ENCODE results near the gene SLC25A29.

Gene SLC25A29

DNA sequence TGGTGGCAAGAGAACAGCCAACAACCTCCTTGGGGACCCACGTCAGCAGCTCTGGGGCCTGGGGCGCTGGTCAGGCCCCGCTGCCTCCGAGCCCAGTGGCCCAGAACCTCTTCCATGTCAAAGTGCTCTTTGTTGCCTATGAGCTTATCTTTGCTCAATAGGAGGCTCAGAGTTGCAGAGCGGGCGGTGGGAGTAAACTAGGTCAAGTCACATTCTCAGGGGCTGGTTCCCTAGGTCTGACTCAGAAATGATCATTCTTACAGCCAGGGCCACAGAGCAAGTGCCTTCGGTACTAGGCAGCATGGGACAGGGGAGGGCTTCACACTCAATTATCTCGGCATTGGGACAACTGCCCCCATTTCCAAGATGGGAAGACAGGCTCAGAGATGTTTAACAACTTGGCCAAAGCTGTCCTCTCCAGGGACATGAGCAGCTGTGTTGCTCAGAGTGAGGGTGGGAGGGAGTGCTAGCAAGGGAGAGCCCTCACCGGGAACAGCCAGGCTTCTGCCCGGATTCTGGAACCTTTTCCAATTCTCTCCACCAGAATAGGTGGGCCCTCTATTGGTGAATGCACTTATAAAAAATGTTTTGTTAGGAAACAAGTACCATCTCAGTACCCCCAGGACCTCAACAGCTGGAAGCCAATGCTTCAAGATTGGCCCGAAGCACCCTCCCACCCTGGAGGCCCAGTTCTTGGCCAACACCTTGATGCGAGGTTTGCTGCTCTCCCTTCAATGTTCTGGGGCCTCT lies 11.9 kb downstream of the SLC25A29 start:
- CTCF ChIA-PET = interaction anchor here (0.8 to 1.8 kb wide), 2 partner anchors 8 to 9 kb away, joined by 4 to 7 read pairs; no protein-coding TSS in a partner anchor
- no peak for DNase-seq (ENCODE audit: low spot score)
- TF ChIP-seq, protein P1, sequence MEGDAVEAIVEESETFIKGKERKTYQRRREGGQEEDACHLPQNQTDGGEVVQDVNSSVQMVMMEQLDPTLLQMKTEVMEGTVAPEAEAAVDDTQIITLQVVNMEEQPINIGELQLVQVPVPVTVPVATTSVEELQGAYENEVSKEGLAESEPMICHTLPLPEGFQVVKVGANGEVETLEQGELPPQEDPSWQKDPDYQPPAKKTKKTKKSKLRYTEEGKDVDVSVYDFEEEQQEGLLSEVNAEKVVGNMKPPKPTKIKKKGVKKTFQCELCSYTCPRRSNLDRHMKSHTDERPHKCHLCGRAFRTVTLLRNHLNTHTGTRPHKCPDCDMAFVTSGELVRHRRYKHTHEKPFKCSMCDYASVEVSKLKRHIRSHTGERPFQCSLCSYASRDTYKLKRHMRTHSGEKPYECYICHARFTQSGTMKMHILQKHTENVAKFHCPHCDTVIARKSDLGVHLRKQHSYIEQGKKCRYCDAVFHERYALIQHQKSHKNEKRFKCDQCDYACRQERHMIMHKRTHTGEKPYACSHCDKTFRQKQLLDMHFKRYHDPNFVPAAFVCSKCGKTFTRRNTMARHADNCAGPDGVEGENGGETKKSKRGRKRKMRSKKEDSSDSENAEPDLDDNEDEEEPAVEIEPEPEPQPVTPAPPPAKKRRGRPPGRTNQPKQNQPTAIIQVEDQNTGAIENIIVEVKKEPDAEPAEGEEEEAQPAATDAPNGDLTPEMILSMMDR (conservative IDR thresholded peaks at IDR 0.05; ENCODE audit: low read depth) = no peak
- no peak overlapping the region for H3K27ac ChIP-seq
- POLR2A ChIA-PET (ENCODE audit: low non-redundant PET) = no interaction called here

DNA sequence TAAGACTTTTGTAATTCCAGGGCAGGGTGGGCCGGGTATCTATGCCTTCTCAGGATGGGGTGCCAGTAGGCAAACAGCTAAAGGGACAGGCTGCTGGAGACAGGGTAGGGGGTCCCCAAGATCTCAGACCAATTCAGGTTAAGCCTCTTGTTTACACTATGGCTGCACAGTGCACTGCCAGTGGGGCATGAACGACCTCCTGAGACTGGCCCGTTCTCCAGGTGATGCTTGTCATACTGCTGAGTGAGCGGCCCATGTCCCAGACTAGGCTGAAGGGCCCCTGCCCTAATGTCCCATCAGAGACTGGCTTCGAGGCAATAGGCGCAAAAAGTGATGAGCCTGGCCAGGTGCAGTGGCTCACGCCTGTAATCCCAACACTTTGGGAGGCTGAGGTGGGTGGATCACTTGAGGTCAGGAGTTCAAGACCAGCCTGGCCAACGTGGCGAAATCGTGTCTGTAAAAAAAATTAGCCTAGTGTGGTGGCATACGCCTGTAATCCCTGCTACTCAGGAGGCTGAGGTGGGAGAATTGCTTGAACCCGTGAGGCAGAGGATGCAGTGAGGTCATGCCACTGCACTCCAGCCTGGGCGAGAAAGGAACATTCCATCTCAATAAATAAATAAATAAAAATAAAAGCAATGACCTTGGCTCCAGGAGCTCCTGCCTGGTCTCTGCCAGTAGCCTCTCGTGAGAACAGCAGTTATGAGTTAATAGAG lies 12.6 kb downstream of the SLC25A29 start:
- TF ChIP-seq, protein P1 (conservative IDR thresholded peaks at IDR 0.05; ENCODE audit: low read depth) = no peak
- no peak for DNase-seq (ENCODE audit: low spot score)
- ChIA-PET POLR2A (ENCODE audit: low non-redundant PET) (no interaction called here), CTCF (interaction anchor here (0.8 kb wide), 1 partner anchor 8 kb away, joined by 4 read pairs; no protein-coding TSS in a partner anchor)
- H3K27ac ChIP-seq = no peak overlapping the region

DNA sequence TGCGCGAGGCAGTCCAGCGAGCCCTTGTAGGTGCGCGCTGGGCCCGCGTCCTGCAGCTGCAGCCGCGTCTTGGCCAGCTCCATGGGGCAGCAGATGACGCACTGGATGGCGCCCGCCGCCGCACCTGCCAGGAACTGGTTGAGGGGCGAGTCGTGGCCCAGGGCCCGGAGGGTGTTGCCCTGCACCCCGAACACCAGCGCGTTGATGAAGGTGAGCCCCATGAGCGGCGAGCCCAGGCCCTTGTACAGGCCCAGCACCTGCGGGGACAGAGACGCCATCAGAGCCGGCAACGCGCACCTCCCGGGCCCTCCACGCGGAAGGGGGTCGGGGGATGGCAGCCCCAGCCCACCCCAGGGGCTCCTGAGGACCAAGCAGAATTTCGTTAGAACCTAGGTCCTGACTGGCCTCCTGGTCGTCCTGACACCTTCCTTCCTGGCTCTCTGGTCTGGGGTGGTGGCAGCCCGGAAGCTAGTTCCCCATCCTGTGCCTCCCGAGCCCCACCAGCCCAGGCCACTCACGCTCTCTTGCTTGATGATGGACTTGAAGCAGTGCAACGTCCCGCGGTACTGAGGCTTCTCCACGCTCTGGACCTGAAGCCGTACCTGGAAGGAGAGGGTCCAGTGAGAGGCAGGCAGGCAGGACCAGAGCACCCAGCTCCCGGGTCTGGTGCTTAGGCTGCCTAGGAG lies 13.3 kb downstream of the SLC25A29 start:
- ChIA-PET CTCF (no interaction called here), POLR2A (ENCODE audit: low non-redundant PET) (no interaction called here)
- DNase-seq (ENCODE audit: low spot score) = no peak
- TF ChIP-seq, protein P1 (conservative IDR thresholded peaks at IDR 0.05; ENCODE audit: low read depth) = no peak
- H3K27ac ChIP-seq = no peak overlapping the region

DNA sequence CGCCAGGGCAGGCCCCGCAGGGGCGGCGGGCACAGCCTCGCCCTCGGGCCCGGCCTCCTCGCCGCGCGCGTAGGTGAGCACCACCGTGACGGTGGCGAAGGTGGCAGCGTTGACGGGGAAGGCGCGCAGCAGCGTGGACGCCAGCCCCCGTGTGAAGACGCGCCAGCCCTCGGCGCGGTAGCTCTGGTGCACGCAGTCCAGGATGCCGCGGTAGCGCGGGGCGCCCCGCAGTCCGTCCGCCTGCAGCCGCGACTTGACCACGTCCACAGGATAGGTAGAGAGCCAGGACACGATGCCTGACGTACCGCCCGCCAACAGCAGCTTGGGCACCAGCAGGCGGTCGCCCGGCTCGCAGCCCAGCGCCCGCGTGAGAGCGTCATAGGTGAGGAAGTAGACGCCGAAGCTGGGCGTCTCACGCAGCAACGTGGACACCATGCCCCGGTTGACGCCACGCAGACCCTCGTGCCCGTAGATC lies 13.9 kb downstream of the SLC25A29 start:
- TF ChIP-seq, protein P1 (conservative IDR thresholded peaks at IDR 0.05; ENCODE audit: low read depth) = no peak
- CTCF ChIA-PET = no interaction called here
- DNase-seq (ENCODE audit: low spot score) = no peak
- H3K27ac ChIP-seq = no peak overlapping the region
- POLR2A ChIA-PET (ENCODE audit: low non-redundant PET) = no interaction called here

DNA sequence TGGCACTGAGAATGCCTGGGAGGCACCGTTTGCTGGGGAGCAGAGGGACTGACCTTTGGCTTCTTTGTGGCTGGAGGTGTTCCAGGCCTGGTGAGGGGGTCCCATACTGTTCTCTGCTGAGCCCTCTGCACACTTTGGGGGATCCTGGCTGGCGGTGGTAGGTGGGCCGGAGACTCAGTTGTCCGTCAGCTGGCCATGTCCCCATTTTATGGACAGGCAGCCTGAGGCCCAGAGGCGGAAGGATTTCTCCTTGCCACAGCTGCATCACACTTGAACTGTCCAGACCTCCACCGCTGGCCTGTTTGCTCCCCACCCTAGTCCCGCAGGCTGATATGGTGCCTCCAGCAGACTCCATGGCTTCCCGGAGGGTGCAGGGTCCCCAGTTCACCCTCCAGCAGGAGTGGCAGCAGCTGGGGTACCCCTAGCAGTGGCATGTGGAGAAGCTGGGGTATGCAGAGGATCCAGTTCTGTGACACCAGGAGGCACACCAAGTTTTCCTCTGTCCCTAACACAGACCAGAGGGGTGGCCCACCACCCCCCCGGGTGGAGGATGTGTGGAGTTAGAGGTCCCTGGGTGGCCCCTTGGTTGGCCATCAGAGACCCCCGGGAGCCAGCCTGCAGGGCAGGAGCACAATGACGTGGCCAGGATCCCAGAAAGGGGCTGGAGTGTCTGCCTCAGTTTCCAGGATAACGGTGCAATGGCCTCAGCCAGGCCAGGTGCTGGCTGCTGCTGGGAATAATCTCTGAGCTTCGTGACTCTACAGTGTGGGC lies 14.8 kb downstream of the SLC25A29 start:
- TF ChIP-seq, protein P1 (conservative IDR thresholded peaks at IDR 0.05; ENCODE audit: low read depth) = no peak
- ChIA-PET POLR2A (ENCODE audit: low non-redundant PET) (no interaction called here), CTCF (interaction anchor here (0.6 kb wide), 1 partner anchor 349 kb away, joined by 6 read pairs; no protein-coding TSS in a partner anchor)
- no peak for DNase-seq (ENCODE audit: low spot score)
- H3K27ac ChIP-seq = no peak overlapping the region
